Duodenal mucosa (tissue), 2 donors: ENCODE measurements around the gene PDE8B.

Source experiments
- H3K27ac ChIP-seq: one replicate; pipeline ENCODE4 v1.7.0; 2013; ENCODE audit warnings: low read depth, low read length
- H3K27me3 ChIP-seq, 2 donors: one replicate each; pipeline ENCODE4 v1.7.0; 2013; ENCODE audit warnings: low read length in 2 of 2, control low read depth in 1 of 2; ENCODE audit not compliant: insufficient read depth in 2 of 2, control insufficient read depth in 1 of 2
- H3K36me3 ChIP-seq, 2 donors: one replicate each; pipeline ENCODE4 v1.7.0; 2013; ENCODE audit warnings: low read length in 2 of 2, control low read depth in 1 of 2; ENCODE audit not compliant: insufficient read depth in 2 of 2, control insufficient read depth in 1 of 2
- H3K4me1 ChIP-seq, 2 donors: one replicate each; pipeline ENCODE4 v1.7.0; 2013; ENCODE audit warnings: low read length in 2 of 2, control low read depth in 1 of 2; ENCODE audit not compliant: insufficient read depth in 2 of 2, control insufficient read depth in 1 of 2
- H3K4me3 ChIP-seq, 2 donors: one replicate each; pipeline ENCODE4 v1.7.0; 2013; ENCODE audit warnings: low read length in 2 of 2, low read depth in 1 of 2
- H3K9ac ChIP-seq, 2 donors: one replicate each; pipeline ENCODE4 v1.7.0; 2013; ENCODE audit warnings: low read length in 2 of 2, low read depth in 1 of 2
- H3K9me3 ChIP-seq, 2 donors: one replicate each; pipeline ENCODE4 v1.7.0; 2013; ENCODE audit warnings: low read length in 2 of 2, control low read depth in 1 of 2; ENCODE audit not compliant: control insufficient read depth in 1 of 2

The PDE8B gene

DNA sequence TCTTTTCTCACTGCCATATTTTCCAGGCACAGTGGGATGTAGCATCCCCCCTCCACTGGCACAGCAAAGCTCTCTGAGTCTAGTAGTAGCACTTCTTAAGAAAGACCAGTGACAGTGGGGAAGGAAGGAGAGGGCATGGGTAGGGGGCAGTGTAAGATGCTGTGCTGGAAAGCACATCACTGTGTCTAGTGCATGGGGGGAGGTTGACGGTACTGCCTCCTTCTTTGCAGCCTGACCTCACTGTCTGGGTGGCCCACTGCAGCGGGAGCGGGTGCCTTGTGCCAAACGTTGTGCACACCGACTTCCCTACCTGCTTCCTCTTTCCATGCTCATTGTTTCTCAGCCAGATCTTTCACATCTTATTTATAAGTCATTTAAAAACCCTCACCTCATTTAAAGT, 91.8 kb downstream of the PDE8B start:
- Histone ChIP-seq H3K9ac (no peak overlapping the region), H3K27ac (no peak overlapping the region), H3K4me1 (peaks cover 4 to 7% of the 10 kb centered on the region in 2 donors), H3K9me3 (no peaks in the 10 kb centered on the region), H3K36me3 (no peaks in the 10 kb centered on the region), H3K27me3 (no peaks in the 10 kb centered on the region), H3K4me3 (no peak overlapping the region)

GRCh38 chr5:77302653-77303052, 92.2 kb downstream of the PDE8B start:
- peaks cover 4 to 9% of the 10 kb centered on the region in 2 donors for H3K4me1 ChIP-seq
- H3K27me3 ChIP-seq: no peaks in the 10 kb centered on the region
- no peaks in the 10 kb centered on the region for H3K9me3 ChIP-seq
- no peak overlapping the region for H3K9ac ChIP-seq
- no peaks in the 10 kb centered on the region for H3K36me3 ChIP-seq
- H3K4me3 ChIP-seq: no peak overlapping the region
- no peak overlapping the region for H3K27ac ChIP-seq

DNA sequence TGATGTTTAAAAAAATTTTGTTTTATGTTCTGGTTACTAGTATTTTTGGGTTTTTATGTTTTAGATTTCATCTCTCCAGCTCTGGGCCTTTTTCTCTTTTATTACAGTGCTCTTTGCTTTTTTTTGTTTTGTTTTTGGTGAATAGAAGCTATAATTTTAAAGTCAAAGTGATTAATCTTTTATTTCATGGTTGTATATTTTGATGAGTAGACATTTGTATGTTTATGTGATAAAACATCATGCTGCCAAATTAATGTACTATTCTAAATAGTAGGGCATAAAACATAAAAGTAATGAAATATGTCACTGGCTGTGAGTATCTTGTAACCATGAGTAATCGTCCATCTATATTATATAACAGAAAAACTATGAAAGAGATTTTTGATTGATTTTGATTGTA, 93.9 kb downstream of the PDE8B start:
- Histone ChIP-seq H3K27me3 (no peaks in the 10 kb centered on the region), H3K9ac (no peak overlapping the region), H3K4me1 (peaks cover 4 to 15% of the 10 kb centered on the region in 2 donors), H3K27ac (no peak overlapping the region), H3K4me3 (no peak overlapping the region), H3K9me3 (no peaks in the 10 kb centered on the region), H3K36me3 (no peaks in the 10 kb centered on the region)

DNA sequence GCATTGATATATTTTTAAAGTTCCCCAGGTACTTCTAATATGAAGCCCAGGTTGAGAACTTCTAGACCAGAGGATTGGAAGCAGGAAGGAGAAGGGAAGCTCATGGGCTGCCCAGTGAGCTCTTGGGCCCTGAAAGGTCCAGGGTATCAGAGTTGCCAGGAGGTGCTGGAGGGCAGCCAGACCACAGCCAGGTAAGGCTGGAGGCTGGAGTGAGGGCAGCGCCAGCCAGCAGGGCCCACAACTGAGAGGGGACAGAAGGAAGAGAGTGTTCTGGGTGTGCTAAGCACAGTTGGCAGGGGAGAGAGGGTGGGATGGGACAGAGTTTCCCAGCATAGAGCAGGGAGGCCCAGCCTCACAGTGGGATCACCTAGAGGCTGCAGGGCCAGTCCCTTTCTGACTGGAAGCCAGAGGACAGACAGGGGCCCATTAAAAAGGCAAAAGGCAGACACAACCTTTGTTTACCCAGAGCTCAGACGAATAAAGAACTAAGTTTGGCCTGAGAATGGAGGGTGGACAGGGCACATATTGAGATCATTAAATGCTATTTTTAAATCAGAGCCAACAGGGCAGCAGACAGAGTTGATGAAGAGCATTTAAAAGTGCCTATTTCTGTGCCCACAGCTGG, 94.9 kb downstream of the PDE8B start:
- H3K27ac ChIP-seq: no peak overlapping the region

DNA sequence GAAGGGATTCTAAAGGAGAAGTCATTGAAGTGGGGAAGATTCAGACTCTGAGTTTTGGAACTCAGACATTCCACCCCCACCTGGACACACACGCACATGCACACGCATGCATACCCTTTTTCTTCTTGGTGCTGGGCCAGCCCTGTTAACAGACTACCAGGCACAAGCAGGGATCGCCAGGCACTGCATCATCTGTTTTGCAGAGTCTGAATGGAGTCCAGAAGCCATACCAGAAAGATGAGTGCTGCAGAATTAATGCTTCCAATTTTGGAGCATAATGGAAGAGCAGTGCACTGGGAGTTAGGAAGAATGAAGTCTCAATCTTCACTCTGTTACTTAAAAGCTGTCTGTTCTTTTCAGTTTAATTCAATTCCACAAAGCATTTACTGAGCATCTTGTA, 95.5 kb downstream of the PDE8B start:
- Histone ChIP-seq H3K9ac (no peak overlapping the region), H3K4me3 (no peak overlapping the region), H3K27me3 (no peaks in the 10 kb centered on the region), H3K27ac (no peak overlapping the region), H3K36me3 (no peaks in the 10 kb centered on the region), H3K4me1 (peaks cover 0 to 8% of the 10 kb centered on the region in 2 donors), H3K9me3 (no peaks in the 10 kb centered on the region)

More for the DNA sequence above, 94.9 kb downstream of the PDE8B start:
- Histone ChIP-seq H3K9me3 (no peaks in the 10 kb centered on the region), H3K4me1 (peaks cover under 1 to 11% of the 10 kb centered on the region in 2 donors), H3K27me3 (no peaks in the 10 kb centered on the region), H3K9ac (no peak overlapping the region), H3K36me3 (no peaks in the 10 kb centered on the region), H3K4me3 (no peak overlapping the region)

- Histone ChIP-seq H3K9ac (no peak overlapping the region), H3K4me1 (peaks cover 0 to 8% of the 10 kb centered on the region in 2 donors), H3K9me3 (no peaks in the 10 kb centered on the region), H3K36me3 (no peaks in the 10 kb centered on the region), H3K4me3 (no peak overlapping the region), H3K27me3 (no peaks in the 10 kb centered on the region), H3K27ac (no peak overlapping the region)
Observed at GRCh38 chr5:77306531-77306930, 96.1 kb downstream of the PDE8B start.

DNA sequence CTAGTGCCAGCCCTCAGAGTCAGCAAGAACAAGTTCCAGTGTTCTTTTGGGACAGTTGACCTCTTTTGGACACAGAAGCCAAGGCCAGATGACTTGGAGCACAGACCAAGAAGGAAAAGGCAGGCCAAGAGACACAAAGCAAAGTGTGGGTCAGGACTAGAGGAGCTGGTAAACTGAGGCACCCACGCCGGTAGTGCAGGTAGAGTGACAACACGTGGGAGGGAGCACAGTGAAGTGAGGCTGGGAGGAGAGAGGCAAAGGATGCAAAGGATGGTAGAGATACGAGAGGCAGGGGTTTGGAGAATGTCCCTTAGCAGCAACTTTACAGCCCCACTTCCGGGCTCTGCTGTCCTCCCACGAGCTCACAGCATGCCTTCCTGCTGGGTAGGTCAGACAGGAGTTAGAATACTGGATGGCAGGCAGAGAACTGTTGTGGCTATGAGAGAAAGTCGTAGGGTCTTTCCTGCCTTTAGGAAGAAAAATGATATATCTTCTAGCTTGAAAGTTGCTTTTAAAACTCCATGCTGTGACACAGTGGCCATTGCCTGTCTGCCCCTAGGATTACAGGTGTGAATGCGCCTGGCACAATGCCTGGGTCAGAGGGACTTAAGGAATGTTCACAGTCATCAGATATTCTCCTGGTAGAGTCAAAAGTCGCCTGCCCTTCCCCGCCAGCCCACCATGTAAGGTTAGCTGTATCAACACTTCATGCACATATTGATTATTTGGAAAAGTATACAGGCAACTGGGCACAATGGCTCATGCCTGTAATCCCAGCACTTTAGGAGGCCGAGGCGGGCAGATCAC, 97.9 kb downstream of the PDE8B start:
- H3K36me3 ChIP-seq: no peaks in the 10 kb centered on the region
- H3K9me3 ChIP-seq: no peaks in the 10 kb centered on the region
- H3K4me3 ChIP-seq: no peak overlapping the region
- no peaks in the 10 kb centered on the region for H3K27me3 ChIP-seq
- H3K4me1 ChIP-seq: peaks cover 0 to 8% of the 10 kb centered on the region in 2 donors
- H3K9ac ChIP-seq: no peak overlapping the region
- no peak overlapping the region for H3K27ac ChIP-seq

DNA sequence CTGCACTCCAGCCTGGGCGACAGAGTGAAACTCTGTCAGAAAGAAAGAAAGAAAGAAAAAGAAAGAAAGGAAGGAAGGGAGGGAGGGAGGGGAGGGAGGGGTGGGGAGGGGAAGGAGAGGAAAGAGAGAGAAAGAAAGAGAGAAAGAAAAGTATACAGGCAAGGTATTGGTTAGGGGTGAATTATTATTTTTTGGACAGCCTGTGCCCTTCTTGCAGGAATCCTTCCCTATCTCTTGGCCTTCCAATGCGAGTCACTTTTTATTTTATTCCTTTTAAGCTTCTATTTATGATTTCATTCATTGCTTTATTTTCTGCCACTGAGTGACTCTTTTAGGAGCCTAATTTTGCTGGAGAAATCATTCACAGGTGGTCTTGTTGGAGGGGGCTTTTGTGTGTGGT, 98.7 kb downstream of the PDE8B start:
- H3K4me1 ChIP-seq: peaks cover 0 to 8% of the 10 kb centered on the region in 2 donors
- H3K27ac ChIP-seq: no peak overlapping the region
- no peaks in the 10 kb centered on the region for H3K9me3 ChIP-seq

DNA sequence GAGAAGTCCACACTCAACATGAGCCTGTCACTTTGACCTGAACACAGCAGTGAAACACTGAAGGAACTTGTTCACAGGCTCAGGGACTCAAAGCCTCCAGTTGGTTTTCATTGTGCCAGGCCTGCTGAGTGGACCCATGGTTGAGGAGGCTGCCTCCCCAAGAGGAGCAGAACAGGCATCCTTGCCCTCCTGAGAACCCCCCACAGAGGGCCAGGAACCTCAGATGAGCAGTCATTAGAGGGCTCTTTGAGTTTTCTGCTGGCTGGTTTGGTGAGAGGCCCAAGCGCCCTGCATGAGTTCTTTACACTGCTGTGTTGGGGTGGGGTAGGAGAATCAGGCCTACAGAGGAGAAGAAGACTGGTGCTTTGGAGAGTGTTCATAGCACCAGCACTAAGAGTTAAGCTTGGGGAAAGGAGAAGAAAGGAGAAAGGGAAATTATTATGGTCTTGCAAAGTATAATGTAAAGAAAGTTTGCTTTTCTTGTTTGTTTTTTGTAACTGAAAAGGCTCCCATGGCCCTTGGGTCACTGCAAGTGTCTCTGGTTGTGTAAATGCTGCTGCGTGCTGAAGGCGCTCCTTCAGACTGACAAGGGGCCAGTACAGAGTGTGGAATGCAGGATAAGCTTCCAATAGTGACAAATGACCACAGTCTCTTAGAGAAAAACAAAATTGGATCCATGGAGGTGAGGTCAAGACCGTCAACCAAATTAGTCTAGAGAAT, 100.2 kb downstream of the PDE8B start:
- Histone ChIP-seq H3K4me3 (no peak overlapping the region), H3K27me3 (no peaks in the 10 kb centered on the region), H3K27ac (no peak overlapping the region), H3K9ac (no peak overlapping the region), H3K9me3 (no peaks in the 10 kb centered on the region), H3K36me3 (no peaks in the 10 kb centered on the region), H3K4me1 (peaks cover 0 to 8% of the 10 kb centered on the region in 2 donors)

More for the DNA sequence above, 98.7 kb downstream of the PDE8B start:
- Histone ChIP-seq H3K9ac (no peak overlapping the region), H3K27me3 (no peaks in the 10 kb centered on the region), H3K36me3 (no peaks in the 10 kb centered on the region), H3K4me3 (no peak overlapping the region)

- Histone ChIP-seq H3K9ac (no peak overlapping the region), H3K9me3 (no peaks in the 10 kb centered on the region), H3K27me3 (no peaks in the 10 kb centered on the region), H3K4me3 (no peak overlapping the region), H3K36me3 (no peaks in the 10 kb centered on the region), H3K27ac (no peak overlapping the region), H3K4me1 (peaks cover 0 to 8% of the 10 kb centered on the region in 2 donors)
Observed at GRCh38 chr5:77311214-77311571, 100.7 kb downstream of the PDE8B start.
